ENCODE data around the gene PRKD1. TPM values are rescaled to one million over a fixed set of nuclear protein-coding genes. Genes with fewer than 3 reads are reported as not detected.
A peak's percentile ranks its signal among the peaks of the same experiment; 100 is the strongest.

The PRKD1 gene
- total RNA-seq, 1 experiment from 2014 or later, result 0.36 TPM

- POLR2A ChIA-PET, result no interaction called here
- CTCF ChIA-PET, result no interaction called here
- no peaks in the 10 kb centered on the region for H3K4me1 ChIP-seq
- no TSS peak for BruUV-seq (replicated peaks)
- H3K27me3 Mint-ChIP-seq (ENCODE audit: insufficient read depth, unreplicated experiment), result no peaks in the 10 kb centered on the region
- intact Hi-C loops (cut with micrococcal nuclease; ENCODE audit: unreplicated experiment), result loop anchor here (1.0 kb wide), 1 partner anchor 665 kb away; no protein-coding TSS in a partner anchor
- DNase-seq, result peak in 1 of 2 experiments; percentile 20
- H3K4me1 Mint-ChIP-seq (ENCODE audit: low read depth, unreplicated experiment), result no peaks in the 10 kb centered on the region
- no peaks in the 10 kb centered on the region for H3K36me3 Mint-ChIP-seq (ENCODE audit: insufficient read depth, unreplicated experiment)
- H3K9me3 Mint-ChIP-seq (ENCODE audit: unreplicated experiment), result no peaks in the 10 kb centered on the region
- H3K4me3 Mint-ChIP-seq (ENCODE audit: unreplicated experiment), result no peak overlapping the region
- TF ChIP-seq CTCF (IDR thresholded peaks at IDR 0.05; ENCODE audit: insufficient read depth in 1 of 2, low read depth in 1 of 2, low read length in 1 of 2, severe bottlenecking in 1 of 2, unreplicated experiment in 1 of 2), result peak; percentile 35 to 50
- no peaks in the 10 kb centered on the region for H3K36me3 ChIP-seq (ENCODE audit: control insufficient read depth, insufficient read depth, low read length)
- no peaks in the 10 kb centered on the region for H3K9me3 ChIP-seq
- no peaks in the 10 kb centered on the region for H3K27me3 ChIP-seq (replicated peaks; ENCODE audit: control insufficient read depth, insufficient read depth, low read length)
- no peak overlapping the region for H3K27ac Mint-ChIP-seq (ENCODE audit: unreplicated experiment)
- H3K4me3 ChIP-seq (ENCODE audit: low read depth, low read length), result no peak overlapping the region
Observed at GRCh38 chr14:29548948-29549370, 378.7 kb downstream of the PRKD1 start.

- Mint-ChIP-seq H3K27ac (ENCODE audit: unreplicated experiment) (no peak overlapping the region), H3K9me3 (ENCODE audit: unreplicated experiment) (no peaks in the 10 kb centered on the region), H3K4me3 (ENCODE audit: unreplicated experiment) (no peak overlapping the region), H3K36me3 (ENCODE audit: insufficient read depth, unreplicated experiment) (no peaks in the 10 kb centered on the region), H3K27me3 (ENCODE audit: insufficient read depth, unreplicated experiment) (no peaks in the 10 kb centered on the region), H3K4me1 (ENCODE audit: low read depth, unreplicated experiment) (no peaks in the 10 kb centered on the region)
- no TSS peak for BruUV-seq (replicated peaks)
- no peaks in the 10 kb centered on the region for H3K4me1 ChIP-seq
- no peaks in the 10 kb centered on the region for H3K27me3 ChIP-seq (replicated peaks; ENCODE audit: control insufficient read depth, insufficient read depth, low read length)
- intact Hi-C loops (cut with micrococcal nuclease; ENCODE audit: unreplicated experiment), result no loop called here
- ChIA-PET POLR2A (no interaction called here), CTCF (no interaction called here)
- no peaks in the 10 kb centered on the region for H3K9me3 ChIP-seq
- no peak for TF ChIP-seq CTCF (IDR thresholded peaks at IDR 0.05; ENCODE audit: insufficient read depth in 1 of 2, low read depth in 1 of 2, low read length in 1 of 2, severe bottlenecking in 1 of 2, unreplicated experiment in 1 of 2)
- H3K36me3 ChIP-seq (ENCODE audit: control insufficient read depth, insufficient read depth, low read length), result no peaks in the 10 kb centered on the region
- no peak overlapping the region for H3K4me3 ChIP-seq (ENCODE audit: low read depth, low read length)
- DNase-seq, result no peak
Observed at GRCh38 chr14:29545714-29546113, 381.9 kb downstream of the PRKD1 start.

GRCh38 chr14:29536886-29537511 is 390.6 kb downstream of the PRKD1 start:
- POLR2A ChIA-PET, result no interaction called here
- no peak for DNase-seq
- no peak overlapping the region for H3K4me3 ChIP-seq (ENCODE audit: low read depth, low read length)

More at GRCh38 chr14:29536886-29537511, 390.6 kb downstream of the PRKD1 start:
- peaks cover 5% of the 10 kb centered on the region for H3K27me3 Mint-ChIP-seq (ENCODE audit: insufficient read depth, unreplicated experiment)
- intact Hi-C loops (cut with micrococcal nuclease; ENCODE audit: unreplicated experiment), result loop anchor here (1.0 to 2.0 kb wide), 2 partner anchors 520 to 783 kb away; no protein-coding TSS in a partner anchor
- CTCF ChIA-PET, result no interaction called here
- Histone ChIP-seq H3K36me3 (ENCODE audit: control insufficient read depth, insufficient read depth, low read length) (no peaks in the 10 kb centered on the region), H3K27me3 (replicated peaks; ENCODE audit: control insufficient read depth, insufficient read depth, low read length) (no peaks in the 10 kb centered on the region; the same call in 1 of the 2 replicates), H3K9me3 (no peaks in the 10 kb centered on the region), H3K4me1 (no peaks in the 10 kb centered on the region)
- no peaks in the 10 kb centered on the region for H3K36me3 Mint-ChIP-seq (ENCODE audit: insufficient read depth, unreplicated experiment)
- no TSS peak for BruUV-seq (replicated peaks)
- no peak overlapping the region for H3K27ac Mint-ChIP-seq (ENCODE audit: unreplicated experiment)
- H3K4me3 Mint-ChIP-seq (ENCODE audit: unreplicated experiment), result no peak overlapping the region
- H3K9me3 Mint-ChIP-seq (ENCODE audit: unreplicated experiment), result no peaks in the 10 kb centered on the region
- H3K4me1 Mint-ChIP-seq (ENCODE audit: low read depth, unreplicated experiment), result no peaks in the 10 kb centered on the region
- peak; percentile 23 to 24 for TF ChIP-seq CTCF (IDR thresholded peaks at IDR 0.05; ENCODE audit: insufficient read depth in 1 of 2, low read depth in 1 of 2, low read length in 1 of 2, severe bottlenecking in 1 of 2, unreplicated experiment in 1 of 2)
